ENCODE measurements around the gene SAMD4A. TPM values are rescaled to one million over a fixed set of nuclear protein-coding genes. Genes with fewer than 3 reads are reported as not detected.

SAMD4A gene
- total and polyA plus RNA-seq, 10 donors = 2.3 to 31.0 (median 21.2) TPM

DNA sequence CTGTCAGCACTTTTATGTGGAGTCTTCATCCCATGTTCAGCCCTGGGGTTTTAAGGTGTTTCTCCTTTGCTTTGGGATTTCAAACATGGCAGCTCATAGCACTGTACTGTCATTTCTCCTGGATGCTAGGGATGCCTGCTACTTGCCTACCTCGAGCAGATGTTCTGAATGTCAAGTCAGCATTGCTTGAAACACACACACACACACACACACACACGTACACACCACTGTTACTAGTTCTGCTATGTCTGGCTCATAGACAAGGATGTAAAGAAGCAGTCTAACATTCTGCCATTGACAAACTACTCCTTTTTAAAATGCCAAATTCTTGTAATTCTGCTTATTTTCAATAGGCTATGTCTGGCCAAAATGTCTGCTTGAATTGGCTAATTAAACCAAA is 72.7 kb downstream of the SAMD4A start:
- TF ChIP-seq POLR2AphosphoS5 (IDR thresholded peaks at IDR 0.05) = no peak
- TF ChIP-seq, protein P1, sequence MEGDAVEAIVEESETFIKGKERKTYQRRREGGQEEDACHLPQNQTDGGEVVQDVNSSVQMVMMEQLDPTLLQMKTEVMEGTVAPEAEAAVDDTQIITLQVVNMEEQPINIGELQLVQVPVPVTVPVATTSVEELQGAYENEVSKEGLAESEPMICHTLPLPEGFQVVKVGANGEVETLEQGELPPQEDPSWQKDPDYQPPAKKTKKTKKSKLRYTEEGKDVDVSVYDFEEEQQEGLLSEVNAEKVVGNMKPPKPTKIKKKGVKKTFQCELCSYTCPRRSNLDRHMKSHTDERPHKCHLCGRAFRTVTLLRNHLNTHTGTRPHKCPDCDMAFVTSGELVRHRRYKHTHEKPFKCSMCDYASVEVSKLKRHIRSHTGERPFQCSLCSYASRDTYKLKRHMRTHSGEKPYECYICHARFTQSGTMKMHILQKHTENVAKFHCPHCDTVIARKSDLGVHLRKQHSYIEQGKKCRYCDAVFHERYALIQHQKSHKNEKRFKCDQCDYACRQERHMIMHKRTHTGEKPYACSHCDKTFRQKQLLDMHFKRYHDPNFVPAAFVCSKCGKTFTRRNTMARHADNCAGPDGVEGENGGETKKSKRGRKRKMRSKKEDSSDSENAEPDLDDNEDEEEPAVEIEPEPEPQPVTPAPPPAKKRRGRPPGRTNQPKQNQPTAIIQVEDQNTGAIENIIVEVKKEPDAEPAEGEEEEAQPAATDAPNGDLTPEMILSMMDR (IDR thresholded peaks at IDR 0.05 in 8 of 11, conservative IDR thresholded peaks at IDR 0.05 in 3 of 11) = no peak
- TF ChIP-seq POLR2A (IDR thresholded peaks at IDR 0.05) = no peak
- 59 to 76% (median 62%) methylated on average over 2 of the region's 2 CpGs for WGBS, 5 donors

DNA sequence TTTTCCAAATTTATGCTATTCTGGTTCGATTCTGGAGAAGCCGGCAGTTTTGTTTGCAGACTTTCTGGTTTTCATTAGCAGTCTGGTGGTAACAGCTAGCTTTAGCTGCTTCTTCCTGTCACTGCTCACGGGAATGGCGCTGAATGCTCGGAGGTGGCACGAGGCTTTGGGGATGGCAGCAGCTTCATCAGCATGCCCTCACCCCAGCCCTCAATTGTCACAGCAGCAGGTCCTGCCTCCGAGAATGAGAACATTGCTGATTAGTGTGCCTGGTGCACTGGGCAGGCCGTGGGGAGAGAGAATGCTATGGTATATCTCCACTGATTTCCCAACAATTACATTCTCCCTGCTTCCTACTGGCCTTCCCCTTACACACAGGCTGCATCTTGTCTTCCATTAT is 73.6 kb downstream of the SAMD4A start:
- no peak for DNase-seq
- Histone ChIP-seq H3K36me3 (no peaks in the 10 kb centered on the region), H3K27me3 (replicated peaks in 1 of 7) (no peaks in the 10 kb centered on the region), H3K4me1 (peaks cover 0 to 21% (median 8%) of the 10 kb centered on the region in 6 donors), H3K27ac (no peak overlapping the region), H3K9me3 (no peaks in the 10 kb centered on the region), H3K4me3 (no peak overlapping the region)
- 83 to 91% (median 88%) methylated on average over 8 of the region's 8 CpGs for WGBS, 5 donors
- intact Hi-C loops (cut with DNase I; ENCODE audit: low total_unique reads) = loop anchor here (10.0 kb wide), 1 partner anchor 66 kb away; no protein-coding TSS in a partner anchor
- TF ChIP-seq, protein P1 (IDR thresholded peaks at IDR 0.05 in 8 of 11, conservative IDR thresholded peaks at IDR 0.05 in 3 of 11) = no peak
- TF ChIP-seq POLR2AphosphoS5 (IDR thresholded peaks at IDR 0.05) (no peak), POLR2A (IDR thresholded peaks at IDR 0.05) (no peak)

More for the DNA sequence above, 72.7 kb downstream of the SAMD4A start:
- Histone ChIP-seq H3K9me3 (no peaks in the 10 kb centered on the region), H3K27ac (no peak overlapping the region), H3K36me3 (no peaks in the 10 kb centered on the region), H3K4me1 (peaks cover 0 to 21% (median 8%) of the 10 kb centered on the region in 6 donors), H3K27me3 (replicated peaks in 1 of 7) (no peaks in the 10 kb centered on the region), H3K4me3 (no peak overlapping the region)
- intact Hi-C loops (cut with DNase I; ENCODE audit: low total_unique reads) = loop anchor here (10.0 kb wide), 1 partner anchor 65 kb away; no protein-coding TSS in a partner anchor
- DNase-seq = no peak

DNA sequence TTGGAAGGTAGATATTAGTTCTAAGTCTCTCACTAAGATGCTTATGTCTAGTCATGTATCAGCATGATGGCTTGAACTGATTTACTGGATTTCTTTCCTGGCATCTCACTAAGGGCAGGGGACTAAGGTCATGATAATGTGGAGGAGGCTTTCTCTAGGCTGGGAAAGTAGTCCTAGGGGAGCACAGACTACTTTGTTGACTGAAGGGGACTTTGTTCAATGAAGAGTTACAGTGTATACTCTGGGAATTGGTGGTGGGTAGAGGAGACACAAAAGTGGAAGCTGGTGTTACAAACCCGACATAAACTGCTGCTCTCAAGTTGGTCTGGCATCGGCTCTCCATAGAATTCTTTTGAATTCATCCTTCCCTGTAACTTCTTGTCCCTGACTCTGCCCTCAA is 75.2 kb downstream of the SAMD4A start:
- 65 to 74% (median 69%) methylated on average over 2 of the region's 2 CpGs for WGBS, 5 donors
- intact Hi-C loops (cut with DNase I; ENCODE audit: low total_unique reads) = loop anchor here (10.0 kb wide), 1 partner anchor 67 kb away; no protein-coding TSS in a partner anchor
- Histone ChIP-seq H3K27me3 (replicated peaks in 1 of 7) (no peaks in the 10 kb centered on the region), H3K9me3 (no peaks in the 10 kb centered on the region), H3K4me3 (no peak overlapping the region), H3K36me3 (no peaks in the 10 kb centered on the region), H3K27ac (no peak overlapping the region), H3K4me1 (peaks cover 0 to 21% (median 8%) of the 10 kb centered on the region in 6 donors)
- TF ChIP-seq POLR2AphosphoS5 (IDR thresholded peaks at IDR 0.05) (no peak), POLR2A (IDR thresholded peaks at IDR 0.05) (no peak)
- TF ChIP-seq, protein P1 (IDR thresholded peaks at IDR 0.05 in 8 of 11, conservative IDR thresholded peaks at IDR 0.05 in 3 of 11) = no peak
- DNase-seq = no peak

DNA sequence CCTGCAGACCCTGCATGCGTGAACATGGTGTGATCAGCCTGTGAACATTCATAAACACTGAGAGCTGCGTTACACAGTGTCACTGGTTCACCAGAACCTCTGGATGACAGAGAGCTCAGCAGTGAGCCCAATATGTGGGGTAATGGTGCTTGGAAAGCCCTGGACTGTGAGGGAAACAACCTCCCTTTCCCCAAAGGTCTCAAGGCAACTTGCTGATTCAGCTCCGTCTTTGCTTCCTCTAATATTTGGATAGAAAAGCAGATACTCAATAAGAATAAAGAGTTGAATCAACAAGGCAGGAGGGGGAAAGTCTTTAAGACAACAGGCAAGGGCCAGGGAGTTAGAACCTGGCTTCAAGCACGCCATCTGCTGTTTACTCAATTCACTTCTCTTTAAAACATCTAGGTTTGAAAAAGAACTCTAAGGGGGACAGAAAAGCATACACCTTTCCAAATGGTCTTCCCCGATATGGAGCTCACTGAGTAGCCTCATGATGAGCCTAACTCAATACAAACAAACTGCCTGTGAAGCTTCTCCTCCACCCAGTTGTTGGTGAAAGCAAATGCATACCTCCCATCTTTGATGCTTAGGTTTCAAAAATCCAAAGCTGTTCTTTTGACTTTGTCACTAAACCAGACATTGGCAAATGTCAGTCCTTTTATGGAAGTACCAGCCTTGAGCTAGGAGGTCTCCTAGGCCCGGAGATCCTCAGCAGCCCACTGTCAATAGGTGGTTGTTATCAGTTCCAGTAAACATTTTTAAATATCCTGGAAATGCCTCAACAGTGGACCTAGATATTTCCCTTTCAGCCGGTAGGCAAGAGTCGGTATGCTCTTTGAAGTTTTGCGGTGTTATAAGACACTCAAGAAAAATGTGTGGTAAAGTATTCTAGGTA is 76.1 kb downstream of the SAMD4A start:
- Histone ChIP-seq H3K27me3 (replicated peaks in 1 of 7) (no peaks in the 10 kb centered on the region), H3K36me3 (no peaks in the 10 kb centered on the region), H3K27ac (no peak overlapping the region), H3K9me3 (no peaks in the 10 kb centered on the region), H3K4me1 (peaks cover 0 to 14% (median 4%) of the 10 kb centered on the region in 6 donors), H3K4me3 (no peak overlapping the region)
- intact Hi-C loops (cut with DNase I; ENCODE audit: low total_unique reads) = loop anchor here (10.0 kb wide), 1 partner anchor 68 kb away; no protein-coding TSS in a partner anchor
- TF ChIP-seq, protein P1 (IDR thresholded peaks at IDR 0.05 in 8 of 11, conservative IDR thresholded peaks at IDR 0.05 in 3 of 11) = peak in 5 of 11 experiments; percentile 14 to 26 (median 19)
- TF ChIP-seq POLR2A (IDR thresholded peaks at IDR 0.05) (no peak), POLR2AphosphoS5 (IDR thresholded peaks at IDR 0.05) (no peak)
- no peak for DNase-seq
- WGBS, 5 donors = 65 to 76% (median 70%) methylated on average over 9 of the region's 9 CpGs
